Coronary artery (tissue), 2 donors: Measurements from ENCODE around the gene STRN4.

ENCODE experiments used
- DNase-seq: peaks from one replicate; pipeline ENCODE4 v3.0.0-alpha.2; 2017; ENCODE audit warnings: low spot score
- H3K27ac ChIP-seq, 2 donors: fragments of 200-600 bp; sonication (generic); one replicate each; pipeline ENCODE4 v1.5.1; 2016 to 2019
- H3K4me3 ChIP-seq: fragments of 200-600 bp; sonication (generic); 2 replicates; pipeline ENCODE4 v1.5.1; 2016; ENCODE audit warnings: mild to moderate bottlenecking, moderate library complexity
- TF ChIP-seq, protein P1 (sequence below): fragments of 200-600 bp; sonication (generic); IDR thresholded peaks from one replicate; pipeline ENCODE4 v1.5.1; 2019; ENCODE audit warnings: antibody characterized with exemption

The STRN4 gene

GRCh38 chr19:46729696-46730095 lies 16.6 kb downstream of the STRN4 start:
- TF ChIP-seq, protein P1, sequence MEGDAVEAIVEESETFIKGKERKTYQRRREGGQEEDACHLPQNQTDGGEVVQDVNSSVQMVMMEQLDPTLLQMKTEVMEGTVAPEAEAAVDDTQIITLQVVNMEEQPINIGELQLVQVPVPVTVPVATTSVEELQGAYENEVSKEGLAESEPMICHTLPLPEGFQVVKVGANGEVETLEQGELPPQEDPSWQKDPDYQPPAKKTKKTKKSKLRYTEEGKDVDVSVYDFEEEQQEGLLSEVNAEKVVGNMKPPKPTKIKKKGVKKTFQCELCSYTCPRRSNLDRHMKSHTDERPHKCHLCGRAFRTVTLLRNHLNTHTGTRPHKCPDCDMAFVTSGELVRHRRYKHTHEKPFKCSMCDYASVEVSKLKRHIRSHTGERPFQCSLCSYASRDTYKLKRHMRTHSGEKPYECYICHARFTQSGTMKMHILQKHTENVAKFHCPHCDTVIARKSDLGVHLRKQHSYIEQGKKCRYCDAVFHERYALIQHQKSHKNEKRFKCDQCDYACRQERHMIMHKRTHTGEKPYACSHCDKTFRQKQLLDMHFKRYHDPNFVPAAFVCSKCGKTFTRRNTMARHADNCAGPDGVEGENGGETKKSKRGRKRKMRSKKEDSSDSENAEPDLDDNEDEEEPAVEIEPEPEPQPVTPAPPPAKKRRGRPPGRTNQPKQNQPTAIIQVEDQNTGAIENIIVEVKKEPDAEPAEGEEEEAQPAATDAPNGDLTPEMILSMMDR = no peak
- no peak overlapping the region for H3K27ac ChIP-seq
- DNase-seq = no peak

GRCh38 chr19:46728693-46729339 lies 17.4 kb downstream of the STRN4 start:
- DNase-seq = no peak
- Histone ChIP-seq H3K27ac (peak overlapping the region in 1 of 2 donors; percentile 42), H3K4me3 (no peak overlapping the region)
- TF ChIP-seq, protein P1 = peak; percentile 85

More at GRCh38 chr19:46729696-46730095, 16.6 kb downstream of the STRN4 start:
- H3K4me3 ChIP-seq = no peak overlapping the region

DNA sequence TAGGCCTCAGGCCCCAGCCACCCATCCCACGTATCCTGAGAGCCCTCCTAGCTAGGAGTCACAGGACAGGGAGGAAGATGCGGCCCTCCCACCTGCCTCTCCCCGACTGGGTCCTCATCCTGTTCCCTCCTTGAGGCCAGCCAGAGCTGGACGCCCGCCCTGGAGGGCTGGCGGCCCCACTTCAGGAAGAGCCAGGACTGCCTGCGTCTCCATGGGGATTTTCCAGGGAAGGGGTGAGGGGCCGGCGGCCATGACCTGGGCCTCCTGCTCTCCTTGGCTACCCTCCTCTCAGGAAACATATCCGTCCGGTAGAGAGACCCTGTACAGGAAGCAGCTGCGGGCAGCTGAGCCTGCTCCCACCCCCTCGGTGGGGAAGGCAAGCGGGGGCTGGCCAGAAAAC lies 18.0 kb downstream of the STRN4 start:
- DNase-seq = no peak
- Histone ChIP-seq H3K27ac (peak overlapping the region in 1 of 2 donors; percentile 42), H3K4me3 (no peak overlapping the region)
- TF ChIP-seq, protein P1 = no peak

- Histone ChIP-seq H3K27ac (peak overlapping the region in 1 of 2 donors; percentile 42), H3K4me3 (no peak overlapping the region)
- DNase-seq = no peak
- TF ChIP-seq, protein P1 = no peak
Measured at GRCh38 chr19:46727757-46728156, 18.5 kb downstream of the STRN4 start.

DNA sequence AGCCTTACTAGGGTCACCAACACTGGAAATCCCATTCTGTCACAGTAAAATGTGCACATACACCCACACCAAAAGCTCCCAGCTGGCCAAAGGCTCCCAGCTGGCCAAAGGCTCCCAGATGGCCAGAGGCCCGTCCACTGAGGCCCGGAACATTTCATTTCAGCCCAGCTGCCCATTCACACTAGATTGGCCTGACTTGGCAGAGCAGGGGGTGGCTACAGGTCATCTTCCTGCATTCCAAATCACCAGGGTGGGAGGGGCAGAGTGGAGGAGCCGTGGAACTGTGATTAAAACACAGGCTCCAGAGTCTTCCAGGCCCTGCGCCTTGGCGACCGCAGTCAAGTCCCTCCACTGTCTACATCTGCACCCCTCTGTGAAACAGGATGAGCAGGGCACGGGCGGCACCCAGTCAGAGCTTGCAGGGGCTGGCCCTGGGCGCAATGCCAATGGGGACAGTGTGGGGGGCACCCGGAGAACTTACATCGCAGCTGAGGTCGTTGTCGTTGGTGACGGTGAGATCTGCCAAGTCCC lies 19.2 kb downstream of the STRN4 start:
- TF ChIP-seq, protein P1 = no peak
- no peak overlapping the region for H3K4me3 ChIP-seq
- DNase-seq = no peak

GRCh38 chr19:46726551-46726950 lies 19.7 kb downstream of the STRN4 start:
- no peak overlapping the region for H3K27ac ChIP-seq
- H3K4me3 ChIP-seq = no peak overlapping the region
- DNase-seq = no peak
- TF ChIP-seq, protein P1 = no peak

More for the DNA sequence above, 19.2 kb downstream of the STRN4 start:
- no peak overlapping the region for H3K27ac ChIP-seq

DNA sequence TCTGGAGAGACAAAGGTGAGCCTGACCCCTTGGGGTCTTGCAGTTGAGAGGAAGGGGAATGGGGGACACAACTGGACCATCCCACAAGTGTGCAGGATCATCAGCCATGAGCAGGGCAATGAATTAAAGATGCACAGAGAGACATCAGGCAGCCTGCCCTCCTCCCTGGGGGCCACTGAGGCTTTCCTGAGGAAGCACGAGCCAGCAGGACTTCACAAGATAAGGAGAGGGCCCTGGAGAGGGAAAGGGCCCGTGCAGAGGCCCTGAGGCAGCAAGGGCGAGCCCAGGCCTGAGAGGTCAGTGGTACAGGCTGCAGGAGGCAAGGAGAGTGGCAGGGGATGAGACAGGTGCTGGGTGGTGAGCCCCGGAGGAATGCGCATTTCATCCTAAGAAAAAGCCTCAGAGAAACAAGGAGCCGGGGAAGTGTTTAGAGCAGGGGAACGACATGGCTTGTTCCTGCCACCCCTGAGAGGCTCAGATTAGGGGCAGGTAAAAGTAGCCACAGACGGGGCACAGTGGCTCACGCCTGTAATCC lies 20.3 kb downstream of the STRN4 start:
- Histone ChIP-seq H3K4me3 (no peak overlapping the region), H3K27ac (no peak overlapping the region)
- TF ChIP-seq, protein P1 = no peak
- no peak for DNase-seq
